HepG2 (cell line): Measurements from ENCODE around the gene CHPF. TPM values are rescaled to one million over a fixed set of nuclear protein-coding genes. Genes with fewer than 3 reads are reported as not detected.

Source experiments
- ARHGAP35 ChIP-seq: sonication (generic); formaldehyde crosslinking; IDR thresholded peaks from 2 replicates; pipeline ENCODE4 v1.9.0; 2022; ENCODE audit warnings: mild to moderate bottlenecking, inconsistent platforms, moderate library complexity, missing genetic modification reagents, borderline replicate concordance
- CEBPG ChIP-seq: IDR thresholded peaks from 2 replicates; pipeline ENCODE4 v1.6.1; 2016
- ELF4 ChIP-seq: sonication (generic); formaldehyde crosslinking; IDR thresholded peaks from 2 replicates; pipeline ENCODE4 v1.5.0; 2020; ENCODE audit warnings: missing genetic modification reagents, mild to moderate bottlenecking, moderate library complexity, borderline replicate concordance
- GPN1 ChIP-seq: sonication (generic); formaldehyde crosslinking; IDR thresholded peaks from 2 replicates; pipeline ENCODE4 v1.5.1; 2020; ENCODE audit warnings: missing genetic modification reagents, borderline replicate concordance
- HCFC1 ChIP-seq: fragments of 150-350 bp; IDR thresholded peaks from 2 replicates; pipeline ENCODE4 v1.6.1; 2014; ENCODE audit warnings: low read depth, low read length
- HNRNPK ChIP-seq: fragments of 200-400 bp; formaldehyde crosslinking; IDR thresholded peaks from 2 replicates; pipeline ENCODE4 v1.6.1; 2018; ENCODE audit warnings: low read length, low read depth, moderate library complexity, mild to moderate bottlenecking; ENCODE audit not compliant: poor library complexity, severe bottlenecking
- IKZF1 ChIP-seq: fragments of 450-650 bp; IDR thresholded peaks from 2 replicates; pipeline ENCODE4 v1.7.1; 2016
- KDM2A ChIP-seq: sonication (generic); formaldehyde crosslinking; IDR thresholded peaks from 2 replicates; pipeline ENCODE4 v1.4.0; 2020; ENCODE audit warnings: low read depth, missing genetic modification reagents, borderline replicate concordance
- POLR2AphosphoS2 ChIP-seq: IDR thresholded peaks from 2 replicates; pipeline ENCODE4 v1.6.1; 2011; ENCODE audit warnings: low read depth, low read length, improper control_type of control experiment
- PRDM10 ChIP-seq: sonication (generic); formaldehyde crosslinking; IDR thresholded peaks from 2 replicates; pipeline ENCODE4 v1.4.0; 2020; ENCODE audit warnings: low read depth, missing genetic modification reagents
- REPIN1 ChIP-seq: sonication (generic); formaldehyde crosslinking; IDR thresholded peaks from 2 replicates; pipeline ENCODE4 v1.8.0; 2022; ENCODE audit warnings: missing genetic modification reagents, low read depth, mild to moderate bottlenecking, borderline replicate concordance
- ZNF20 ChIP-seq: sonication (generic); formaldehyde crosslinking; IDR thresholded peaks from 2 replicates; pipeline ENCODE4 v1.4.0; 2020; ENCODE audit warnings: mild to moderate bottlenecking, moderate library complexity, missing genetic modification reagents
- ZNF574 ChIP-seq: sonication (generic); formaldehyde crosslinking; IDR thresholded peaks from 2 replicates; pipeline ENCODE4 v1.4.0; 2020; ENCODE audit warnings: missing genetic modification reagents
- ZNF646 ChIP-seq: sonication (generic); formaldehyde crosslinking; IDR thresholded peaks from 2 replicates; pipeline ENCODE4 v1.9.0; 2021; ENCODE audit warnings: mild to moderate bottlenecking, missing genetic modification reagents
- ZNF672 ChIP-seq: sonication (generic); formaldehyde crosslinking; IDR thresholded peaks from 2 replicates; pipeline ENCODE4 v1.8.1; 2022; ENCODE audit warnings: missing genetic modification reagents
- polyA plus RNA-seq, 8 experiments: library from polyadenylated mRNA; depleted of rRNA in 3 of 8; stranded (reverse) in 7 of 8; unstranded in 1 of 8; fragments of >200 nt; fragmentation: Illumina TruSeq in 4 of 8; extraction: Trizol in 4 of 8; gene quantifications; 2 replicates each; pipeline versions ENCODE4 v1.2.1 to v1.2.3, GENCODE V29; 2011 to 2016; ENCODE audit warnings: low read depth in 4 of 8, missing spikeins in 1 of 8, mixed read lengths in 1 of 8; ENCODE audit not compliant: insufficient read depth in 1 of 8
- total RNA-seq, 5 experiments: library from RNA; depleted of rRNA; stranded (reverse); fragments of >200 nt; fragmentation: Illumina TruSeq; extraction: Trizol; gene quantifications; 2 replicates each; pipeline ENCODE4 v1.2.3, GENCODE V29; 2016; ENCODE audit warnings: low read depth in 1 of 5

The CHPF gene
- total and polyA plus RNA-seq, 2 of the 13 experiments (the other 11 are each of a cell fraction or from before 2014, with no cell fraction given), result 79.6 to 111 TPM

- TF ChIP-seq ZNF672 (CRISPR knock-in tag) (no peak; the same call in 1 of the 2 replicates), ZNF574 (CRISPR knock-in tag) (peak; percentile 88), ELF4 (CRISPR knock-in tag) (no peak), ARHGAP35 (CRISPR knock-in tag) (peak; percentile 48; the same call in 1 of the 2 replicates), POLR2AphosphoS2 (no peak), CEBPG (CRISPR knock-in tag) (peak; percentile 83), ZNF646 (CRISPR knock-in tag) (peak; percentile 99), KDM2A (CRISPR knock-in tag) (peak; percentile 90), IKZF1 (no peak), GPN1 (CRISPR knock-in tag) (no peak), HNRNPK (no peak), PRDM10 (CRISPR knock-in tag) (peak; percentile 92), ZNF20 (CRISPR knock-in tag) (no peak; the same call in 1 of the 2 replicates), HCFC1 (no peak), REPIN1 (peak; percentile 90; the same call in 1 of the 2 replicates)
Measured at GRCh38 chr2:219576505-219577388, 33.1 kb upstream of the CHPF start (continued).
